Mucosa of rectum (tissue), 2 donors: Measurements from ENCODE around the gene FNDC11.
"Not testable (repeated sequence)": the region's sequence is repeated elsewhere in the genome, so short reads cannot be mapped to it uniquely, and the experiment has no call there.

Experiments used
- H3K27ac ChIP-seq, 2 donors: one replicate each; pipeline ENCODE4 v1.7.0; 2013; ENCODE audit warnings: inconsistent platforms in 2 of 2, low read depth in 2 of 2, low read length in 2 of 2
- H3K27me3 ChIP-seq, 2 donors: one replicate each; pipeline ENCODE4 v1.7.0; 2013; ENCODE audit warnings: low read length in 2 of 2; ENCODE audit not compliant: control insufficient read depth in 2 of 2, insufficient read depth in 2 of 2
- H3K36me3 ChIP-seq, 2 donors: one replicate each; pipeline ENCODE4 v1.7.0; 2013; ENCODE audit warnings: low read length in 2 of 2; ENCODE audit not compliant: control insufficient read depth in 2 of 2, insufficient read depth in 2 of 2
- H3K4me1 ChIP-seq, 2 donors: one replicate each; pipeline ENCODE4 v1.7.0; 2013; ENCODE audit warnings: low read length in 2 of 2, mild to moderate bottlenecking in 1 of 2; ENCODE audit not compliant: control insufficient read depth in 2 of 2, insufficient read depth in 2 of 2
- H3K4me3 ChIP-seq, 2 donors: one replicate each; pipeline ENCODE4 v1.7.0; 2013; ENCODE audit warnings: low read length in 2 of 2
- H3K9ac ChIP-seq, 2 donors: one replicate each; pipeline ENCODE4 v1.7.0; 2013; ENCODE audit warnings: low read length in 2 of 2, low read depth in 1 of 2, mild to moderate bottlenecking in 1 of 2
- H3K9me3 ChIP-seq, 2 donors: one replicate each; pipeline ENCODE4 v1.7.0; 2013; ENCODE audit warnings: low read length in 2 of 2; ENCODE audit not compliant: control insufficient read depth in 2 of 2
- donor health status: healthy.
- donor health status: Normal muscosa, but diverticular disease.

Gene FNDC11

DNA sequence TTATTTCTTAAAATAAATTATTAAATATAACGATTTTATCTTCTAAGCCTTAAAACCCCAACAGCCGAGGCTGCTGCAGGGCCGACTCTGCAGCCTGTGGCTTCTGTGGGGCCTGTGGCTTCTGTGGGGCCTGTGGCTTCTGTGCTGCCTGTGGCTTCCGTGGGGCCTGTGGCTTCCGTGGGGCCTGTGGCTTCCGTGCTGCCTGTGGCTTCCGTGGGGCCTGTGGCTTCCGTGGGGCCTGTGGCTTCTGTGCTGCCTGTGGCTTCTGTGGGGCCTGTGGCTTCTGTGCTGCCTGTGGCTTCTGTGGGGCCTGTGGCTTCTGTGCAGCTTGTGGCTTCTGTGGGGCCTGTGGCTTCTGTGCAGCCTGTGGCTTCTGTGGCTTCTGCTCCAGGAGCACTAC, 47.7 kb downstream of the FNDC11 start:
- H3K36me3 ChIP-seq = peaks cover 32 to 42% of the 10 kb centered on the region in 2 donors

DNA sequence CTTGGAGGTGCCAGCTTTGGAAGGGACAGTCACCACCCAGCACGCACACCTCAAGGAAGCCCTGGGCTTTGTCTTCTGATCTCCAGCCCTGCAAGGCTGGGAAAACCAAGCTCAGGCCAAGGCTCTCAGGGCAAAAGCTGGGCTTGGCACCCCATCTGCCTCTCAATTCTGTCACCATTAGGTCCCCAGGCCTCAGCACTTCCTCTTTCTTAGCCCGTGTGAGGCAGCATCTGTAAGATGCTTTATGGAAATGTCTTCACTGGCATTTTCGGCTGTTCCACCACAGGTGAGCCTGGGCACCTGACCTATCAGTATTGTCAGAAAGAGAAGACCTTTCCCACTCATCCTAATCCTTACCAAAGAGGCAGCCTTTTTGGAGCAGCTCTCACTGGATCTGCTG, 48.4 kb downstream of the FNDC11 start:
- Histone ChIP-seq H3K27me3 (no peaks in the 10 kb centered on the region), H3K9ac (no peak overlapping the region), H3K27ac (no peak overlapping the region), H3K4me3 (no peak overlapping the region), H3K4me1 (no peaks in the 10 kb centered on the region), H3K36me3 (peaks cover 32 to 37% of the 10 kb centered on the region in 2 donors), H3K9me3 (no peaks in the 10 kb centered on the region)

More for the DNA sequence above, 47.7 kb downstream of the FNDC11 start:
- not testable (repeated sequence) for H3K9me3 ChIP-seq, H3K4me3 ChIP-seq, H3K4me1 ChIP-seq, H3K27me3 ChIP-seq, H3K9ac ChIP-seq, H3K27ac ChIP-seq
